ENCODE data around the gene UNC119B. TPM values are rescaled to one million over a fixed set of nuclear protein-coding genes. Genes with fewer than 3 reads are reported as not detected.

UNC119B gene
- total and polyA plus RNA-seq, 2 of the 4 experiments (the other 2 are of a cell fraction), result 8.4 to 21.6 TPM

DNA sequence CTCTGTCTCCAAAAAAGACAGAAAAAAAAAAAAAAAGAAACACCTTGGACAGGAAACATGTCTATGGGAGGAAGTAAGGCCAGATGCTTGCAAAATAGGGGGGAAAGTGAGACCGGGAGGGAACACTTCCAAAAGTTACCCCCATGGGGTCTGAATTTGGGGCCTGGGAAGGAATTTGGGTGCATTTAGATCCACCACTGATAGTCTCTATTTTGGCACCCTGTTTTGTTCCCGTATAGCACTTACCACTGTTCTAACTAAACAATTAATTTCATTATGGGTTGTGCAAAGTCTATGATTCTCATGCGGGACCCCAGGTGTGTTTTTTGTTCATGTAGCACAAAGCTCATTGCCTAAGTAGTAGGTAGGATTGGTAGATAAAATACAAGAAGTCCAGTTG is 24.7 kb upstream of the UNC119B start:
- no peak overlapping the region for H3K4ac ChIP-seq (ENCODE audit: low read depth, low read length)
- H2AK5ac ChIP-seq (ENCODE audit: low read depth, low read length), result no peak overlapping the region
- H3K79me1 ChIP-seq (ENCODE audit: low read depth in 1 of 2, low read length in 2 of 2), result peaks cover 11 to 32% of the 10 kb centered on the region in 2 experiments; a peak in 3 of 4 replicates
- POLR2A ChIA-PET (ENCODE audit: unreplicated experiment), result no interaction called here
- intact Hi-C loops (cut with micrococcal nuclease) (no loop called here), in situ Hi-C loops (cut with MboI; ENCODE audit: low sequenced_read_pairs) (no loop called here), dilution Hi-C loops (cut with HindIII; ENCODE audit: low sequenced_read_pairs, unreplicated experiment) (no loop called here)
- no peaks in the 10 kb centered on the region; the same call in 1 of the 2 replicates for H3K27me3 ChIP-seq (ENCODE audit: control insufficient read depth, insufficient read depth, low read length)
- peaks cover 31% of the 10 kb centered on the region for H4K20me1 ChIP-seq (ENCODE audit: insufficient read depth, low read length)
- peaks cover 11% of the 10 kb centered on the region for H3K9me1 ChIP-seq (ENCODE audit: insufficient read depth, low read length)
- H2AFZ ChIP-seq (replicated peaks; ENCODE audit: low read length, poor library complexity), result no peak overlapping the region
- no peak overlapping the region for H2BK20ac ChIP-seq (ENCODE audit: low read depth, low read length)
- H3K9me3 ChIP-seq (ENCODE audit: control insufficient read depth, insufficient read depth, low read length), result no peaks in the 10 kb centered on the region
- H3K4me1 ChIP-seq (ENCODE audit: control insufficient read depth, insufficient read depth, low read length), result peaks cover 8% of the 10 kb centered on the region
- no peak overlapping the region for H4K91ac ChIP-seq (ENCODE audit: insufficient read depth, low read depth, low read length)
- no peak overlapping the region for H3K23ac ChIP-seq (ENCODE audit: low read depth, low read length)
- no peak overlapping the region for H3K9ac ChIP-seq (ENCODE audit: low read depth, low read length)
- H2BK15ac ChIP-seq (ENCODE audit: low read depth, low read length), result no peak overlapping the region
- CTCF ChIA-PET, result no interaction called here
- H3K4me3 ChIP-seq (ENCODE audit: insufficient read depth, low read depth, low read length), result no peak overlapping the region
- no peak for TF ChIP-seq BHLHE40 (IDR thresholded peaks at IDR 0.05; ENCODE audit: low read depth, low read length)
- TF ChIP-seq CHD1 (IDR thresholded peaks at IDR 0.05; ENCODE audit: low read depth, low read length), result no peak
- TF ChIP-seq RAD21 (IDR thresholded peaks at IDR 0.05; ENCODE audit: low read length), result no peak
- TF ChIP-seq CEBPB (IDR thresholded peaks at IDR 0.05; ENCODE audit: low read depth, low read length), result no peak
- no peak for TF ChIP-seq NFE2L2 (IDR thresholded peaks at IDR 0.05; ENCODE audit: low read depth, low read length)
- TF ChIP-seq, protein P1, sequence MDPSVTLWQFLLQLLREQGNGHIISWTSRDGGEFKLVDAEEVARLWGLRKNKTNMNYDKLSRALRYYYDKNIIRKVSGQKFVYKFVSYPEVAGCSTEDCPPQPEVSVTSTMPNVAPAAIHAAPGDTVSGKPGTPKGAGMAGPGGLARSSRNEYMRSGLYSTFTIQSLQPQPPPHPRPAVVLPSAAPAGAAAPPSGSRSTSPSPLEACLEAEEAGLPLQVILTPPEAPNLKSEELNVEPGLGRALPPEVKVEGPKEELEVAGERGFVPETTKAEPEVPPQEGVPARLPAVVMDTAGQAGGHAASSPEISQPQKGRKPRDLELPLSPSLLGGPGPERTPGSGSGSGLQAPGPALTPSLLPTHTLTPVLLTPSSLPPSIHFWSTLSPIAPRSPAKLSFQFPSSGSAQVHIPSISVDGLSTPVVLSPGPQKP (IDR thresholded peaks at IDR 0.05; ENCODE audit: borderline replicate concordance, low read depth, low read length), result no peak
- no CpG with 5 or more reads among the region's 3 CpGs for WGBS, 2 experiments (ENCODE audit: extremely low coverage in 2 of 2, insufficient read length in 1 of 2)
- no peak overlapping the region for H3K14ac ChIP-seq (replicated peaks; ENCODE audit: low read depth, low read length)
- no peak overlapping the region; a peak in 1 of 4 replicates for H4K8ac ChIP-seq (ENCODE audit: low read depth in 2 of 2, low read length in 2 of 2)
- H2AK9ac ChIP-seq (replicated peaks; ENCODE audit: low read depth, low read length, poor library complexity), result no peak overlapping the region
- ATAC-seq (ENCODE audit: low read depth) (no peak), DNase-seq (no peak)
- H3K36me3 ChIP-seq (ENCODE audit: control insufficient read depth, insufficient read depth, low read length), result no peaks in the 10 kb centered on the region
- H3K56ac ChIP-seq (ENCODE audit: extremely low read depth, insufficient read depth, low read length), result no peak overlapping the region
- no peak overlapping the region for H3K27ac ChIP-seq (ENCODE audit: insufficient read depth, low read length)
- no peak overlapping the region for H4K5ac ChIP-seq (ENCODE audit: low read depth, low read length)
- BruUV-seq (replicated peaks), result no TSS peak
- H3K4me2 ChIP-seq (ENCODE audit: low read depth, low read length), result no peak overlapping the region
- H2BK120ac ChIP-seq (ENCODE audit: low read depth, low read length), result no peak overlapping the region
- H2BK5ac ChIP-seq (ENCODE audit: low read depth, low read length, poor library complexity, severe bottlenecking), result no peak overlapping the region
- H3K18ac ChIP-seq (ENCODE audit: low read depth, low read length), result no peak overlapping the region

Measured in IMR-90 (cell line).